BLaER1 treated with 17β-estradiol and CSF1 and Interleukin-3, amounts not matched to agents 10 nM and 100 nM (cell line): ENCODE results near the gene FYB2.

Experiments
- H3K27ac ChIP-seq, 11 experiments: shearing (Covaris generic); formaldehyde crosslinking; 2 replicates each; pipeline ENCODE4 v1.8.1; 2022
- H3K27me3 ChIP-seq, 11 experiments: shearing (Covaris generic); formaldehyde crosslinking; 2 replicates each; pipeline ENCODE4 v1.8.1; 2022
- H3K36me3 ChIP-seq, 11 experiments: shearing (Covaris generic); formaldehyde crosslinking; 2 replicates each; pipeline ENCODE4 v1.8.1; 2022
- H3K4me1 ChIP-seq, 10 experiments: shearing (Covaris generic); formaldehyde crosslinking; 2 replicates each; pipeline ENCODE4 v1.8.1; 2022
- H3K4me2 ChIP-seq, 11 experiments: shearing (Covaris generic); formaldehyde crosslinking; 2 replicates each; pipeline ENCODE4 v1.8.1; 2022
- H3K4me3 ChIP-seq, 10 experiments: shearing (Covaris generic); formaldehyde crosslinking; 2 replicates each; pipeline ENCODE4 v1.8.1; 2022
- H3K9ac ChIP-seq, 11 experiments: shearing (Covaris generic); formaldehyde crosslinking; 2 replicates each; pipeline ENCODE4 v1.8.1; 2022
- H3K9me3 ChIP-seq, 11 experiments: shearing (Covaris generic); formaldehyde crosslinking; replicated peaks in 1 of 11; 2 replicates each; pipeline ENCODE4 v1.8.1; 2022
- H4K20me1 ChIP-seq, 11 experiments: shearing (Covaris generic); formaldehyde crosslinking; 2 replicates each; pipeline ENCODE4 v1.8.1; 2022
- Cebpa-rat ChIP-seq, 11 experiments: shearing (Covaris generic); IDR thresholded peaks; 2 replicates each; pipeline ENCODE4 v1.8.1; 2022

FYB2 gene

GRCh38 chr1:56814205-56814604, 5.0 kb downstream of the FYB2 start:
- Histone ChIP-seq H4K20me1 (no peaks in the 10 kb centered on the region), H3K36me3 (no peaks in the 10 kb centered on the region), H3K4me2 (no peak overlapping the region), H3K9ac (no peak overlapping the region), H3K4me1 (peaks cover 0 to 7% (median 2%) of the 10 kb centered on the region in 10 experiments; a peak in 9 of 20 replicates), H3K27ac (no peak overlapping the region), H3K4me3 (no peak overlapping the region), H3K9me3 (peaks cover 0 to 19% (median 14%) of the 10 kb centered on the region in 11 experiments; a peak in 14 of 22 replicates), H3K27me3 (no peaks in the 10 kb centered on the region)
- no peak for TF ChIP-seq Cebpa-rat (IDR thresholded peaks at IDR 0.05)

- no peak for TF ChIP-seq Cebpa-rat (IDR thresholded peaks at IDR 0.05)
- Histone ChIP-seq H3K9ac (no peak overlapping the region), H3K27me3 (no peaks in the 10 kb centered on the region), H4K20me1 (no peaks in the 10 kb centered on the region), H3K27ac (no peak overlapping the region), H3K4me3 (no peak overlapping the region), H3K36me3 (no peaks in the 10 kb centered on the region), H3K4me2 (no peak overlapping the region), H3K4me1 (no peaks in the 10 kb centered on the region), H3K9me3 (peaks cover 0 to 19% (median 14%) of the 10 kb centered on the region in 11 experiments; a peak in 14 of 22 replicates)
These were observed 7.9 kb downstream of the FYB2 start for GRCh38 chr1:56811331-56811730.

GRCh38 chr1:56808410-56808809, 10.8 kb downstream of the FYB2 start:
- no peaks in the 10 kb centered on the region for H3K27me3 ChIP-seq
- TF ChIP-seq Cebpa-rat (IDR thresholded peaks at IDR 0.05), result no peak
- H3K9me3 ChIP-seq, result peaks cover 0 to 12% (median 0%) of the 10 kb centered on the region in 11 experiments; a peak in 2 of 22 replicates
- no peaks in the 10 kb centered on the region for H3K4me1 ChIP-seq
- H3K4me2 ChIP-seq, result no peak overlapping the region
- no peak overlapping the region for H3K27ac ChIP-seq
- no peak overlapping the region for H3K4me3 ChIP-seq
- no peak overlapping the region for H3K9ac ChIP-seq
- H4K20me1 ChIP-seq, result no peaks in the 10 kb centered on the region
- no peaks in the 10 kb centered on the region for H3K36me3 ChIP-seq

GRCh38 chr1:56806804-56807203, 12.4 kb downstream of the FYB2 start:
- Histone ChIP-seq H3K27me3 (no peaks in the 10 kb centered on the region), H3K4me3 (no peak overlapping the region), H3K36me3 (no peaks in the 10 kb centered on the region), H3K9ac (no peak overlapping the region), H3K9me3 (peaks cover 0 to 12% (median 0%) of the 10 kb centered on the region in 11 experiments; a peak in 2 of 22 replicates), H3K4me2 (no peak overlapping the region), H4K20me1 (no peaks in the 10 kb centered on the region), H3K27ac (no peak overlapping the region), H3K4me1 (no peaks in the 10 kb centered on the region)
- TF ChIP-seq Cebpa-rat (IDR thresholded peaks at IDR 0.05), result no peak

- Histone ChIP-seq H3K4me2 (no peak overlapping the region), H3K36me3 (no peaks in the 10 kb centered on the region), H3K4me3 (no peak overlapping the region), H3K27me3 (no peaks in the 10 kb centered on the region), H3K9ac (no peak overlapping the region), H4K20me1 (no peaks in the 10 kb centered on the region), H3K27ac (no peak overlapping the region), H3K4me1 (no peaks in the 10 kb centered on the region), H3K9me3 (peaks cover 0 to 12% (median 0%) of the 10 kb centered on the region in 11 experiments; a peak in 2 of 22 replicates)
- no peak for TF ChIP-seq Cebpa-rat (IDR thresholded peaks at IDR 0.05)
These were observed 15.5 kb downstream of the FYB2 start for GRCh38 chr1:56803561-56804156.

GRCh38 chr1:56799605-56800400, 19.4 kb downstream of the FYB2 start:
- Histone ChIP-seq H3K4me3 (no peak overlapping the region), H3K27me3 (no peaks in the 10 kb centered on the region), H4K20me1 (no peaks in the 10 kb centered on the region), H3K4me1 (no peaks in the 10 kb centered on the region), H3K36me3 (no peaks in the 10 kb centered on the region), H3K27ac (no peak overlapping the region), H3K9me3 (0 out of 22 replicates have a peak, but pooled peaks cover 0 to 4% (median 0%) of the 10 kb centered on the region in 11 experiments), H3K9ac (no peak overlapping the region), H3K4me2 (no peak overlapping the region)
- no peak for TF ChIP-seq Cebpa-rat (IDR thresholded peaks at IDR 0.05)

- Histone ChIP-seq H3K4me1 (no peaks in the 10 kb centered on the region), H3K4me3 (no peak overlapping the region), H3K27me3 (no peaks in the 10 kb centered on the region), H3K27ac (no peak overlapping the region), H3K4me2 (no peak overlapping the region), H3K9me3 (no peaks in the 10 kb centered on the region), H3K36me3 (no peaks in the 10 kb centered on the region), H3K9ac (no peak overlapping the region), H4K20me1 (no peaks in the 10 kb centered on the region)
- no peak for TF ChIP-seq Cebpa-rat (IDR thresholded peaks at IDR 0.05)
These were observed 21.1 kb downstream of the FYB2 start for GRCh38 chr1:56798053-56798471.

GRCh38 chr1:56797065-56797685, 22.0 kb downstream of the FYB2 start:
- no peak overlapping the region for H3K4me2 ChIP-seq

GRCh38 chr1:56795870-56796269, 23.3 kb downstream of the FYB2 start:
- no peaks in the 10 kb centered on the region for H3K27me3 ChIP-seq
- H3K27ac ChIP-seq, result no peak overlapping the region
- H3K36me3 ChIP-seq, result no peaks in the 10 kb centered on the region
- no peak overlapping the region for H3K4me3 ChIP-seq
- H3K4me1 ChIP-seq, result no peaks in the 10 kb centered on the region
- H3K9me3 ChIP-seq, result no peaks in the 10 kb centered on the region
- H3K9ac ChIP-seq, result no peak overlapping the region
- no peak for TF ChIP-seq Cebpa-rat (IDR thresholded peaks at IDR 0.05)
- H4K20me1 ChIP-seq, result no peaks in the 10 kb centered on the region
- no peak overlapping the region for H3K4me2 ChIP-seq

More at GRCh38 chr1:56797065-56797685, 22.0 kb downstream of the FYB2 start:
- no peaks in the 10 kb centered on the region for H3K36me3 ChIP-seq
- no peak overlapping the region for H3K9ac ChIP-seq
- no peaks in the 10 kb centered on the region for H3K4me1 ChIP-seq
- TF ChIP-seq Cebpa-rat (IDR thresholded peaks at IDR 0.05), result no peak
- H3K27ac ChIP-seq, result no peak overlapping the region
- H3K4me3 ChIP-seq, result no peak overlapping the region
- H4K20me1 ChIP-seq, result no peaks in the 10 kb centered on the region
- H3K27me3 ChIP-seq, result no peaks in the 10 kb centered on the region
- H3K9me3 ChIP-seq, result no peaks in the 10 kb centered on the region
